IPS-NIHi7 (cell line): Measurements from ENCODE around the gene ASIC4.

Experiments
- DNase-seq: peaks from one replicate; pipeline ENCODE4 v3.0.0; 2012; ENCODE audit warnings: mixed read lengths; ENCODE audit errors: extremely low spot score

The ASIC4 gene

GRCh38 chr2:219480004-219480403 is 34.3 kb upstream of the ASIC4 start:
- no peak for DNase-seq

DNA sequence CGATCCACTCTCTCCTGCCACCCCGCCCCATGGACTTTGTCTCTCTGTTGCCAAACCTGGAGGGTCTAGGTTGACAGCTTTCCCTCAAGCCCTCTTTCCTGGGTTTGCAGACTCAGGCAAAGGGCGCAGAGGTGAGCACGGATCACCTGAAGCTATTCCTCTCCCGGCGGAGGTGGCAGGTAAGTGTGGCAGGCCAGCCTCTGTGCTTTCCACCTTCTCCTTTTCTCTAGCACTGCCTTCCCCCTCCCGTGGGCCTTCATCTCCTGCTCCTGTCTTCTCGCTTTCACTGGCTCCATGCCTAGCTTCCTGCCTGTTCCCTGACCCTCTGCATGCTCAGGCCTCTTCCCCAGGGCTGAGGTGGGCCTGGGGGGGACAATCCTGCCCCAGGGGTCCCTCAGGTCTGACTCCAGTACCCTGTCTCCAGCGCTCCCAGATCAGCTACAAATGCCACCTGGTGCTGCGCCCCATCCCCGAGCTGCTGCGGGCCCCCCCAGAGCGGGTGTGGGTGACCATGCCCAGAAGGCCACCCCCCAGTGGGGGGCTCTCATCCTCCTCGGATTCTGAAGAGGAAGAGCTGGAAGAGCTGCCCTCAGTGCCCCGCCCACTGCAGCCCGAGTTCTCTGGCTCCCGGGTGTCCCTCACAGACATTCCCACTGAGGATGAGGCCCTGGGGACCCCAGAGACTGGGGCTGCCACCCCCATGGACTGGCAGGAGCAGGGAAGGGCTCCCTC is 31.4 kb upstream of the ASIC4 start:
- no peak for DNase-seq

DNA sequence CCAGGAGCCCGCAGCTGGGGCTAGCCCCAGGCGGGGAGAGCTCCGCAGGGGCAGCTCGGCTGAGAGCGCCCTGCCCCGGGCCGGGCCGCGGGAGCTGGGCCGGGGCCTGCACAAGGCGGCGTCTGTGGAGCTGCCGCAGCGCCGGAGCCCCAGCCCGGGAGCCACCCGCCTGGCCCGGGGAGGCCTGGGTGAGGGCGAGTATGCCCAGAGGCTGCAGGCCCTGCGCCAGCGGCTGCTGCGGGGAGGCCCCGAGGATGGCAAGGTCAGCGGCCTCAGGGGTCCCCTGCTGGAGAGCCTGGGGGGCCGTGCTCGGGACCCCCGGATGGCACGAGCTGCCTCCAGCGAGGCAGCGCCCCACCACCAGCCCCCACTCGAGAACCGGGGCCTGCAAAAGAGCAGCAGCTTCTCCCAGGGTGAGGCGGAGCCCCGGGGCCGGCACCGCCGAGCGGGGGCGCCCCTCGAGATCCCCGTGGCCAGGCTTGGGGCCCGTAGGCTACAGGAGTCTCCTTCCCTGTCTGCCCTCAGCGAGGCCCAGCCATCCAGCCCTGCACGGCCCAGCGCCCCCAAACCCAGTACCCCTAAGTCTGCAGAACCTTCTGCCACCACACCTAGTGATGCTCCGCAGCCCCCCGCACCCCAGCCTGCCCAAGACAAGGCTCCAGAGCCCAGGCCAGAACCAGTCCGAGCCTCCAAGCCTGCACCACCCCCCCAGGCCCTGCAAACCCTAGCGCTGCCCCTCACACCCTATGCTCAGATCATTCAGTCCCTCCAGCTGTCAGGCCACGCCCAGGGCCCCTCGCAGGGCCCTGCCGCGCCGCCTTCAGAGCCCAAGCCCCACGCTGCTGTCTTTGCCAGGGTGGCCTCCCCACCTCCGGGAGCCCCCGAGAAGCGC is 30.6 kb upstream of the ASIC4 start:
- no peak for DNase-seq

DNA sequence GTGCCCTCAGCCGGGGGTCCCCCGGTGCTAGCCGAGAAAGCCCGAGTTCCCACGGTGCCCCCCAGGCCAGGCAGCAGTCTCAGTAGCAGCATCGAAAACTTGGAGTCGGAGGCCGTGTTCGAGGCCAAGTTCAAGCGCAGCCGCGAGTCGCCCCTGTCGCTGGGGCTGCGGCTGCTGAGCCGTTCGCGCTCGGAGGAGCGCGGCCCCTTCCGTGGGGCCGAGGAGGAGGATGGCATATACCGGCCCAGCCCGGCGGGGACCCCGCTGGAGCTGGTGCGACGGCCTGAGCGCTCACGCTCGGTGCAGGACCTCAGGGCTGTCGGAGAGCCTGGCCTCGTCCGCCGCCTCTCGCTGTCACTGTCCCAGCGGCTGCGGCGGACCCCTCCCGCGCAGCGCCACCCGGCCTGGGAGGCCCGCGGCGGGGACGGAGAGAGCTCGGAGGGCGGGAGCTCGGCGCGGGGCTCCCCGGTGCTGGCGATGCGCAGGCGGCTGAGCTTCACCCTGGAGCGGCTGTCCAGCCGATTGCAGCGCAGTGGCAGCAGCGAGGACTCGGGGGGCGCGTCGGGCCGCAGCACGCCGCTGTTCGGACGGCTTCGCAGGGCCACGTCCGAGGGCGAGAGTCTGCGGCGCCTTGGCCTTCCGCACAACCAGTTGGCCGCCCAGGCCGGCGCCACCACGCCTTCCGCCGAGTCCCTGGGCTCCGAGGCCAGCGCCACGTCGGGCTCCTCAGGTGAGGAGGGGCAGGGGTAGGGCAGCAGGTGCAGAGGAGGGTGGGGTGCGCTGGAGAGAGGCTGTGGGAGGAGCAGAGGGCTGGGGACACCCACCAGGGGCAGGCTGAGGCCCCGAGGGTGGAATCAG is 29.7 kb upstream of the ASIC4 start:
- DNase-seq, result peak; percentile 16

DNA sequence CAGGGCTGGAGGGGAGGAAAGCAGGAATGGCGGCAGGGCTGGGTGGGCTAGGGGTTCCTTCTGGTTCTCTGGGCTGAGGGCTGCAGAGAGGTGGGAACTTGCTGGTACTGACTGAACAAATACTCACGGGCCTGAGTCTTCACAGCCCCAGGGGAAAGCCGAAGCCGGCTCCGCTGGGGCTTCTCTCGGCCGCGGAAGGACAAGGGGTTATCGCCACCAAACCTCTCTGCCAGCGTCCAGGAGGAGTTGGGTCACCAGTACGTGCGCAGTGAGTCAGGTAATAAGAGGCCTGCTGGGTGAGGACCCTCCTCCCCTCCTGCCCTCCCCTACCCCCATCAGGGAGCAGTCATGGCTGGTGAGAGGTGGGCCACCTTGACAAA is 29.1 kb upstream of the ASIC4 start:
- no peak for DNase-seq

DNA sequence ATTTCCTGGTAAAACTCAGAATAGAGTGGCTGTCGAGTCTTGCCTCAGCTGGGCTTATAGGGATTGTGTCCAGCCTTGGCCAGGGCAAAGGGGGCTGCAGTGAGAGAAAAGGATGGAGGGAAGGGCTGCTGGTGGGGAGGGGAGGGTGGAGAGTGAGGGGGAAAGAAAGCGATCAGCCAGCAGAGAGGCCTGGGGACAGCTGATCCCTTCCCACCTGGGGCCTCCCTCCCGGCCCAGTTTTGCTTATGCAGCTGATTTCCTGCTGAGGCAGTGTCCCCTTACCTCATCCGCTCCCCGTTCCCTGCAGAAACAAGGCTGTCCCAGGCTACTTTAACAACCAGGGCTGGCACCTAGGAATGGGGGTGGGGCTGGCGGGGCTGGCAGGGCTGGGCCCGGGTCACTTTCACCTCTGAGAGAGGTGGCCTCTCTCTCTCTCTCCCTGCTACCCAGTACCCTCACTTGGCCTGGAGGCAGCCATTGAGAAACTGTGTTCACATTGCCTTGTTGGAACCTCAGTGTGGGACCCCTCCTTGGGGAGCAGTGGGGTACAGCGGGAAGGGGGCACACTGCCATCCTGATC is 27.8 kb upstream of the ASIC4 start:
- peak; percentile 77 for DNase-seq

DNA sequence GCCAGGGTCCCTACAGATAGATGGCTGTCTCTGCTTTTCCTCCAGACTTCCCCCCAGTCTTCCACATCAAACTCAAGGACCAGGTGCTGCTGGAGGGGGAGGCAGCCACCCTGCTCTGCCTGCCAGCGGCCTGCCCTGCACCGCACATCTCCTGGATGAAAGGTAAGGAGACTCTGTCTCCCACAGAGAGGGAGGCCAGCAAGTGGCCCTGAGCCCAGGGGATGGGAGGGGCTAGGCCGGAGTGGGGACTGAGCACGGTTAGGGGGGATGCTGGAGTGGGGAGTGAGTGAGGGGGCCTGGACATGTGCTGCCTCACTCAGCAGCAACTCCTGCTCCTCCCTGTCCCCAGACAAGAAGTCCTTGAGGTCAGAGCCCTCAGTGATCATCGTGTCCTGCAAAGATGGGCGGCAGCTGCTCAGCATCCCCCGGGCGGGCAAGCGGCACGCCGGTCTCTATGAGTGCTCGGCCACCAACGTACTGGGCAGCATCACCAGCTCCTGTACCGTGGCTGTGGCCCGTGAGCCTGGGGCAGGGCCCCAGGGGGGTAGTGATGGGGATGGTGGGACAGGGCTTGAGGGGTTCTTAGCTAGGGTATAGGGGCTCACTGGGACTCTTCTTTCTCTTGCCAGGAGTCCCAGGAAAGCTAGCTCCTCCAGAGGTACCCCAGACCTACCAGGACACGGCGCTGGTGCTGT is 26.0 kb upstream of the ASIC4 start:
- no peak for DNase-seq

DNA sequence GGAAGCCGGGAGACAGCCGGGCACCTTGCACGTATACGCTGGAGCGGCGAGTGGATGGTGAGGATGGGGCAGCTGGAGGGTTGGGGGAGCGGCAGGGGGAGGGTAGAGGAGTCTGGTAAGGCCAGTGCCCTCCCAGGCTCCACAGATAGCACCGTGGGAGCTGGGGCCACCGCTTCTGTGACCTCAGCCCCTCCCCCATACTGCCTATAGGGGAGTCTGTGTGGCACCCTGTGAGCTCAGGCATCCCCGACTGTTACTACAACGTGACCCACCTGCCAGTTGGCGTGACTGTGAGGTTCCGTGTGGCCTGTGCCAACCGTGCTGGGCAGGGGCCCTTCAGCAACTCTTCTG is 25.5 kb upstream of the ASIC4 start:
- DNase-seq, result no peak

GRCh38 chr2:219489315-219489714 is 25.0 kb upstream of the ASIC4 start:
- DNase-seq, result no peak

- DNase-seq, result no peak
Observed at GRCh38 chr2:219490186-219490585, 24.1 kb upstream of the ASIC4 start.

DNA sequence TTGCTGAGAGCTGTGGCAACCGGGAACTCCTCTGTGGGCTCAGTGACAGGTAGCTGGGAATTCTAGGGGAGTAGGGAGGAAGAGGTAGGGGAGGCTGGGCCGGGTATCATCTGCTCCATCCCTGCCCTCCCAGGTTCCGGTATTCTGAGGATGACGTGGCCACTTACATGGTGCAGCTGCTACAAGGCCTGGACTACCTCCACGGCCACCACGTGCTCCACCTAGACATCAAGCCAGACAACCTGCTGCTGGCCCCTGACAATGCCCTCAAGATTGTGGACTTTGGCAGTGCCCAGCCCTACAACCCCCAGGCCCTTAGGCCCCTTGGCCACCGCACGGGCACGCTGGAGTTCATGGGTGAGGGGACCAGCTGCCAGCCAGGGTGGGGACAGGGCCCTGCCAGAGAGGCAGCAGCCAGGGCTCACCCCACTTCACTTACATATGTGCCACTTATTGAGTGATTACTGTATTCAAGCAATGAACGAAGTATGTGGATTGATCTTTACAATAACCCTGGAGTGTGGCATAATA is 23.6 kb upstream of the ASIC4 start:
- no peak for DNase-seq

- DNase-seq, result no peak
Observed at GRCh38 chr2:219491278-219491963, 22.9 kb upstream of the ASIC4 start.

DNA sequence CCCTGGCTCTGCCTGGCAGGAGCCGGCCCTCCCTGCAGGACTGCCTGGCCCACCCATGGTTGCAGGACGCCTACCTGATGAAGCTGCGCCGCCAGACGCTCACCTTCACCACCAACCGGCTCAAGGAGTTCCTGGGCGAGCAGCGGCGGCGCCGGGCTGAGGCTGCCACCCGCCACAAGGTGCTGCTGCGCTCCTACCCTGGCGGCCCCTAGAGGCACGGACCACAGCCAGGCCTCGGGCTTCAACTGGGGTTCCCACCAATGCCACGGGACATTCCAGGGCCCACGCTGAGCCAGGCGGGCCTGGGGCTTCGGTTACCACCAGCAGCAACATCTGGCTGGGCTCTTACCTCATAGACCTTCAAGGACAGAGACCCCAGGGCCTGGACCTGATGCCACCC is 21.7 kb upstream of the ASIC4 start:
- peak; percentile 67 for DNase-seq

DNA sequence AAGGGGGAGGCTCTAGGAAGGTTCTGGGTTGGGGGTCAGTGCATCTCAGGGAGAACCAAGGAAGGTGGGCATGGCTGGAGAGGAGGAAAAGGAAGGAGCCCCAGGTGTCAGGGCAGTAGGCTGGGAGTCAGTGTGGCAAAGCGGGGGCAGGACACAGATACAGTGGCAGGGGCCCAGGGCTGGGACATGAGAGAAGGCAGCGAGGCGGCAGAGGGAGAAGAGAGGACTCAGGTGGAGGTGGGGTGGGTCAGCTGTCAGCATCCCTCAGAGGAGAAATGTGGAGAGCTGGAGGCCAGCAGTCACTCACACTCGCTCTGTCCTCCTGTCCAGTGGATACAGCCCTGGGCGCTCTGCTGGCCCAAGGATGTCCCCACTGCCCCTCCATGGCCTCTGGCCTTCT is 21.2 kb upstream of the ASIC4 start:
- no peak for DNase-seq

- no peak for DNase-seq
Observed at GRCh38 chr2:219494952-219495530, 19.2 kb upstream of the ASIC4 start.

GRCh38 chr2:219495531-219496122 is 18.7 kb upstream of the ASIC4 start:
- peak; percentile 86 for DNase-seq

DNA sequence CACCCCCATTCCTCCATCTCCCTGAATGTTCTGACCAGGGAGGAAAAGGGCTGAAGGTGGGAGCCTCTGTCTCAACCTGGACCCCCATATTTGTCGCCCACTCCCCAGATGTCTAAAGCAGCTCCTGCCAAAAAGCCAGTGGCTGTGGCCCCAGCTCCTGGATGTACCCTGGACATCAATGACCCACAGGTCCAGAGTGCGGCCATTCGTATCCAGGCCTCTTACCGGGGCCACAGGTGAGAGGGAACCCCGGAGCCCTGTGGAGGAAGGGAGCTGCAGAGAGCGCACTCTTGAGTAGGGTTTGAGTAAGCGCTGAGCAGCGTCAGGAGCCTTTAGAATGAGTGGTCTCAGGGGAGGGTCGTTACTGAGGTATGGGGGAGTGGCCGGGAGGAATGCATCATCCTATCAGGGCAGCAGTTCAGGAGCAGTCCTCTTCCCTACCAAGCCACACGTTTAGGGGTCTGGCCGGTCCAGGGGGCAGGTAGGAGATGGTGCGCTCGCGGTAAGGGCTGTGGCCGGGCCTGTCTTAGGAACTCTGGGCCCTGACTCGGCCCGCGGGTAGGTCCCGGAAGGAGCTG is 17.9 kb upstream of the ASIC4 start:
- no peak for DNase-seq

GRCh38 chr2:219496825-219497494 is 17.3 kb upstream of the ASIC4 start:
- no peak for DNase-seq
